OCI-LY3 (cell line): Measurements from ENCODE around the gene ZBTB16.

Source experiments
- H2AFZ ChIP-seq: fragments of 200-600, 300-600 bp; shearing (Covaris generic); 2 replicates; pipeline ENCODE4 v1.6.0; 2014; ENCODE audit warnings: antibody characterized with exemption, low read depth, low read length
- H3K27ac ChIP-seq: fragments of 200-600, 300-600 bp; sonication (generic); 2 replicates; pipeline ENCODE4 v1.5.1; 2014; ENCODE audit warnings: mild to moderate bottlenecking, low read length, moderate library complexity, mixed read lengths
- H3K27me3 ChIP-seq: fragments of 200-600, 300-600 bp; sonication (generic); 2 replicates; pipeline ENCODE4 v1.6.1; 2014; ENCODE audit warnings: low read depth, low read length, mixed read lengths
- H3K36me3 ChIP-seq: fragments of 200-600, 300-600 bp; sonication (generic); replicated peaks from 2 replicates; pipeline ENCODE3; 2014; ENCODE audit warnings: low read depth, low read length, mixed read lengths
- H3K4me1 ChIP-seq: fragments of 300-600, 200-600 bp; sonication (generic); 2 replicates; pipeline ENCODE4 v1.6.1; 2014; ENCODE audit warnings: low read length, mixed read lengths
- H3K4me2 ChIP-seq: fragments of 200-600, 300-600 bp; sonication (generic); 2 replicates; pipeline ENCODE4 v1.6.1; 2014; ENCODE audit warnings: low read length, mixed read lengths
- H3K4me3 ChIP-seq: fragments of 300-600, 200-600 bp; sonication (generic); 2 replicates; pipeline ENCODE4 v1.5.1; 2014; ENCODE audit warnings: antibody characterized with exemption, mild to moderate bottlenecking, low read length, moderate library complexity
- H3K79me2 ChIP-seq: fragments of 300-600, 200-600 bp; shearing (Covaris generic); 2 replicates; pipeline ENCODE4 v1.6.1; 2014; ENCODE audit warnings: mild to moderate bottlenecking, low read length, mixed read lengths
- H3K9ac ChIP-seq: fragments of 300-600, 200-600 bp; shearing (Covaris generic); 2 replicates; pipeline ENCODE4 v1.6.0; 2014; ENCODE audit warnings: mild to moderate bottlenecking, low read length, moderate library complexity
- H3K9me3 ChIP-seq: fragments of 200-600, 300-600 bp; shearing (Covaris generic); 2 replicates; pipeline ENCODE4 v1.6.1; 2014; ENCODE audit warnings: low read length, mixed read lengths; ENCODE audit not compliant: insufficient read depth
- H4K20me1 ChIP-seq: fragments of 200-600, 300-600 bp; sonication (generic); 2 replicates; pipeline ENCODE4 v1.6.1; 2016; ENCODE audit warnings: low read length, mixed read lengths; ENCODE audit not compliant: insufficient read depth
- EZH2phosphoT487 ChIP-seq: fragments of 200-600 bp; shearing (Covaris generic); IDR thresholded peaks from 2 replicates; pipeline ENCODE4 v1.6.1; 2018; ENCODE audit warnings: antibody characterized with exemption, mixed run types, low read depth
- TF ChIP-seq, protein P1 (sequence below): fragments of 200-600, 300-600 bp; sonication (generic); IDR thresholded peaks from 2 replicates; pipeline ENCODE4 v1.5.1; 2014; ENCODE audit warnings: antibody characterized with exemption, low read length, low read depth

ZBTB16 gene

DNA sequence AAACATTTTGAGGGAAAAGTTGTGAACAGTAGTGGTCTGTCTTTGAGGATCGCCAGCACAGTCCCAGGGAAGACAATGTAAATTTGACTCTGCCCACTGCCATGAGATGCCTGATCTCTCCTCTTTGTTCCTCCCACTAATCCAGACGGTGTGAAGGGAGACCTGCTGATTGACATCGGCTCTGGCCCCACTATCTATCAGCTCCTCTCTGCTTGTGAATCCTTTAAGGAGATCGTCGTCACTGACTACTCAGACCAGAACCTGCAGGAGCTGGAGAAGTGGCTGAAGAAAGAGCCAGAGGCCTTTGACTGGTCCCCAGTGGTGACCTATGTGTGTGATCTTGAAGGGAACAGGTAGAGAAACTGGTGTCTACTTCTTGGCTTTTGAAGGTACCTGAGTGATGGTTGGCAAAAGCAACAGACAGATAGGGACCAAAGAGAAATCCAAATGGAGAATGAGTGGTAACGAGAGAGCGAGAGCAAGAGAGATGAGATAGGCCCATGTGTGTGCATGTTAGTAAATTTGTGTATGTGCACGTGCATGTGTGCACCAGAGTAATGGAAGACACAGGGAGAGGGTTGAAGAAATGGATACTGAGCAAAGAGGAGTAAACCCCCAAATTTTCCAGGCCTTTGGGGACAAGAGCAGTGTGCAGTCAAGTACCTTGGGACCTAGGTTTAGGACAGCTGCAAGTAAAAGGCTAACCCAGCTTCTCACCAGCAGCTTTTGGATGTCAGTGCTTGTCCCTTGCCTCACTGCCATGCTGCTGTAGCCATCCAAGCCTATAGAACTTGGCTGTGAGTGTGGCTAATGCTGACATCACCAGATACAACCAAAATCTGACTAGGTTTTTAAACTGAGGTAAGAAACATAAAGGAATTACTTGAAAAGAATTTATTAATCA, 238.5 kb downstream of the ZBTB16 start:
- TF ChIP-seq, protein P1, sequence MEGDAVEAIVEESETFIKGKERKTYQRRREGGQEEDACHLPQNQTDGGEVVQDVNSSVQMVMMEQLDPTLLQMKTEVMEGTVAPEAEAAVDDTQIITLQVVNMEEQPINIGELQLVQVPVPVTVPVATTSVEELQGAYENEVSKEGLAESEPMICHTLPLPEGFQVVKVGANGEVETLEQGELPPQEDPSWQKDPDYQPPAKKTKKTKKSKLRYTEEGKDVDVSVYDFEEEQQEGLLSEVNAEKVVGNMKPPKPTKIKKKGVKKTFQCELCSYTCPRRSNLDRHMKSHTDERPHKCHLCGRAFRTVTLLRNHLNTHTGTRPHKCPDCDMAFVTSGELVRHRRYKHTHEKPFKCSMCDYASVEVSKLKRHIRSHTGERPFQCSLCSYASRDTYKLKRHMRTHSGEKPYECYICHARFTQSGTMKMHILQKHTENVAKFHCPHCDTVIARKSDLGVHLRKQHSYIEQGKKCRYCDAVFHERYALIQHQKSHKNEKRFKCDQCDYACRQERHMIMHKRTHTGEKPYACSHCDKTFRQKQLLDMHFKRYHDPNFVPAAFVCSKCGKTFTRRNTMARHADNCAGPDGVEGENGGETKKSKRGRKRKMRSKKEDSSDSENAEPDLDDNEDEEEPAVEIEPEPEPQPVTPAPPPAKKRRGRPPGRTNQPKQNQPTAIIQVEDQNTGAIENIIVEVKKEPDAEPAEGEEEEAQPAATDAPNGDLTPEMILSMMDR = no peak
- no peak for TF ChIP-seq EZH2phosphoT487
- Histone ChIP-seq H2AFZ (no peak overlapping the region), H3K9me3 (no peaks in the 10 kb centered on the region), H3K9ac (no peak overlapping the region), H3K27me3 (peaks cover 5% of the 10 kb centered on the region; the same call in 1 of the 2 replicates), H3K4me3 (no peak overlapping the region), H3K79me2 (no peaks in the 10 kb centered on the region), H3K4me1 (no peaks in the 10 kb centered on the region), H3K4me2 (no peak overlapping the region), H3K27ac (no peak overlapping the region), H4K20me1 (no peaks in the 10 kb centered on the region), H3K36me3 (no peaks in the 10 kb centered on the region)

- Histone ChIP-seq H3K27me3 (peaks cover 6% of the 10 kb centered on the region; the same call in 1 of the 2 replicates), H3K4me3 (no peak overlapping the region), H4K20me1 (no peaks in the 10 kb centered on the region), H2AFZ (no peak overlapping the region), H3K36me3 (no peaks in the 10 kb centered on the region), H3K79me2 (no peaks in the 10 kb centered on the region), H3K27ac (no peak overlapping the region), H3K9ac (no peak overlapping the region), H3K9me3 (no peaks in the 10 kb centered on the region), H3K4me1 (no peaks in the 10 kb centered on the region), H3K4me2 (no peak overlapping the region)
- TF ChIP-seq EZH2phosphoT487 = no peak
- TF ChIP-seq, protein P1 = no peak
Observed at GRCh38 chr11:114298710-114299109, 239.2 kb downstream of the ZBTB16 start.
